Measurements from ENCODE around the gene DPM2. TPM values are rescaled to one million over a fixed set of nuclear protein-coding genes. Genes with fewer than 3 reads are reported as not detected.

DPM2 gene, protein sequence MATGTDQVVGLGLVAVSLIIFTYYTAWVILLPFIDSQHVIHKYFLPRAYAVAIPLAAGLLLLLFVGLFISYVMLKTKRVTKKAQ
- total RNA-seq (2012; rRNA removed) (10.8 TPM in 2 replicates), polyA plus RNA-seq (2012; rRNA removed) (60.6 and 60.9 TPM in 2 replicates), Bru-seq, nascent RNA (percentile 76 among the genes with signal in this experiment), BruChase-seq, experiment 1, labeled RNA remaining after a 6-hour chase (percentile 75 among the genes with signal in this experiment), BruChase-seq, experiment 2, labeled RNA remaining after a 2-hour chase (percentile 80 among the genes with signal in this experiment)
- 40.8 and 52.3 TPM in 2 replicates for polyA plus RNA-seq (2012; cell fraction: cytosol; rRNA removed)
- polyA plus RNA-seq (2012; cell fraction: nucleus; rRNA removed; ENCODE audit: low replicate concordance) = 40.3 and 50.7 TPM in 2 replicates
- long read RNA-seq, transcript DPM2-203 (3 exons, 928 nt) = minor isoform, 16 of 71 reads
- long read RNA-seq, transcript DPM2-205 (3 exons, 1,662 nt) = minor isoform, 13 of 71 reads
- long read RNA-seq, transcript DPM2-201 (4 exons, 1,542 nt) = major isoform, 33 of 71 reads
- long read RNA-seq, partial matches to known transcripts = 6 of 71 reads
- long read RNA-seq, other reads (novel, unspliced or antisense) = 3 of 71 reads

DNA sequence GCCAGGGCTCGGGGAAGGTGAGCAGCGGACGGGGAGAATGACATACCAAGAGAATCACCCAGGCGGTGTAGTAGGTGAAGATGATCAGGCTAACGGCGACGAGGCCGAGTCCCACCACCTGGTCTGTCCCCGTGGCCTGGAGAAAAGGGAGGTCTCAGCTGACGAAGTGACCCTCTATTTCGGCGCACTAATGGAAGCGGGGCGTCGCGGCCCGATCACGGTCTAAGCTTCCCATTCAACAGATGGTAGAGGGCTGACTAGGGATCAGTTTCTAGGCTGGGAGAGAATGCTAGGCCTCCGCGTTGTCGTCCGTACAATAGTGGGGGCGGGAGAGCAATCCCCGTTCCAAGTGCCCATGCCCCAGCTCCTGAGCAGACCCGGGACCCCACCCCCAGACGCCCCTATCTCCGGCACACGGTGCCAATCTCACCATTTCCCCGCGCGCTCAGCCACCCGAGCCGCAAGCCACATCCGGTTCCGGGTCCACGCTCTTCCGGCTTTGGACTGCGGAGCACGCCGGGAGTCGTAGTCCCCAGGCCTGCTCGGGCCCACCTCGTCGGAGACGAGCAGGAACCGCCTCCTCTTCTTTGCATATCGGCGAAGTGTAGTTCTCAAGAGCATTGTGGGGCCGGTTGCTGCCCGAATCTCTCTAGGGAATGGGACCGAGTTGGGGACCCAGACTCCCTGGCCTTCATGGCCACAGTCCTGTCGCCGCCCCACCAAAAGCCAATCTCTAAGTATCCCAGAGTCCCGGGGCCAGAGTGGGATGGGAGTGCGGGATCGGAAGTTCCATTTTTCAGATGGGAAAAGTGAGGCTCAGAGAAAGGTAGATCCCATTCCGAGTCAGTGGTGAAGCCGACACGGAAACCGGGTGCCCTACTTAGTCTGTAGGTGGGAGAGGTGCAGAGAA, at the start of gene DPM2:
Gene DPM2 (minus strand): TSS at position 467 of the 910 bp plus-strand sequence. CDS start 34 bp downstream, at position 433.
- H2AFZ ChIP-seq (replicated peaks; ENCODE audit: low read length, poor library complexity) = peak within 1 kb of the TSS; percentile 96
- peak within 1 kb of the TSS; percentile 93 for H3K4me2 ChIP-seq (ENCODE audit: low read depth, low read length)
- ChIA-PET CTCF (interaction anchor here (0.9 to 1.4 kb wide), 2 partner anchors 18 to 180 kb away, joined by 3 to 4 read pairs; no protein-coding TSS in a partner anchor), POLR2A (ENCODE audit: unreplicated experiment) (no interaction called here)
- peak; percentile 92 for ATAC-seq (ENCODE audit: low read depth)
- H3K18ac ChIP-seq (ENCODE audit: low read depth, low read length) = peak within 1 kb of the TSS; percentile 25; the same call in 1 of the 2 replicates
- peaks cover 18% of the 10 kb centered on the region for H3K4me1 ChIP-seq (ENCODE audit: control insufficient read depth, insufficient read depth, low read length)
- 1% methylated on average over 23 of the region's 60 CpGs; no CpG with 5 or more reads in 1 of the 2 experiments for WGBS, 2 experiments (ENCODE audit: extremely low coverage in 2 of 2, insufficient read length in 1 of 2)
- H2AK5ac ChIP-seq (ENCODE audit: low read depth, low read length) = peak within 1 kb of the TSS; percentile 98
- peak within 1 kb of the TSS; percentile 97 for H3K23ac ChIP-seq (ENCODE audit: low read depth, low read length)
- dilution Hi-C loops (cut with HindIII; ENCODE audit: low sequenced_read_pairs, unreplicated experiment) (no loop called here), intact Hi-C loops (cut with micrococcal nuclease) (no loop called here), in situ Hi-C loops (cut with MboI; ENCODE audit: low sequenced_read_pairs) (loop anchor here (5.0 kb wide), 1 partner anchor 160 kb away; no protein-coding TSS in a partner anchor)
- H3K14ac ChIP-seq (replicated peaks; ENCODE audit: low read depth, low read length) = peak within 1 kb of the TSS; percentile 93
- H3K4me3 ChIP-seq (ENCODE audit: insufficient read depth, low read depth, low read length) = peak within 1 kb of the TSS; percentile 71
- 0 out of 2 replicates have a peak within 1 kb of the TSS, but pooled peaks have one; percentile 16 for H2BK20ac ChIP-seq (ENCODE audit: low read depth, low read length)
- H3K9me1 ChIP-seq (ENCODE audit: insufficient read depth, low read length) = peaks cover 32% of the 10 kb centered on the region
- DNase-seq = peak; percentile 81
- peak within 1 kb of the TSS; percentile 50 for H2BK5ac ChIP-seq (ENCODE audit: low read depth, low read length, poor library complexity, severe bottlenecking)
- peaks cover 16 to 45% of the 10 kb centered on the region in 2 experiments; a peak in 3 of 4 replicates for H3K79me1 ChIP-seq (ENCODE audit: low read depth in 1 of 2, low read length in 2 of 2)
- H4K5ac ChIP-seq (ENCODE audit: low read depth, low read length) = peak within 1 kb of the TSS; percentile 74
- peak within 1 kb of the TSS; percentile 83 for H3K4ac ChIP-seq (ENCODE audit: low read depth, low read length)
- peaks cover 16% of the 10 kb centered on the region for H3K36me3 ChIP-seq (ENCODE audit: control insufficient read depth, insufficient read depth, low read length)
- H2BK15ac ChIP-seq (ENCODE audit: low read depth, low read length) = peak within 1 kb of the TSS; percentile 13; the same call in 1 of the 3 replicates
- TSS peak; percentile 38 for BruUV-seq (replicated peaks)
- peak within 1 kb of the TSS; percentile 90 to 94 for H4K8ac ChIP-seq (ENCODE audit: low read depth in 2 of 2, low read length in 2 of 2)
- H3K56ac ChIP-seq (ENCODE audit: extremely low read depth, insufficient read depth, low read length) = peak within 1 kb of the TSS; percentile 66
- peak within 1 kb of the TSS; percentile 68 for H3K27ac ChIP-seq (ENCODE audit: insufficient read depth, low read length)
- peak within 1 kb of the TSS; percentile 72 for H4K91ac ChIP-seq (ENCODE audit: insufficient read depth, low read depth, low read length)
- no peaks in the 10 kb centered on the region for H3K9me3 ChIP-seq (ENCODE audit: control insufficient read depth, insufficient read depth, low read length)
- no peaks in the 10 kb centered on the region for H3K27me3 ChIP-seq (ENCODE audit: control insufficient read depth, insufficient read depth, low read length)
- H4K20me1 ChIP-seq (ENCODE audit: insufficient read depth, low read length) = peaks cover 22% of the 10 kb centered on the region
- H2AK9ac ChIP-seq (replicated peaks; ENCODE audit: low read depth, low read length, poor library complexity) = peak within 1 kb of the TSS; percentile 99
- TF ChIP-seq CEBPB (IDR thresholded peaks at IDR 0.05; ENCODE audit: low read depth, low read length) = no peak
- peak; percentile 68; the same call in 1 of the 2 replicates for TF ChIP-seq POLR2A (IDR thresholded peaks at IDR 0.05; ENCODE audit: low read depth, low read length)
- peak; percentile 64; the same call in 1 of the 2 replicates for TF ChIP-seq MXI1 (IDR thresholded peaks at IDR 0.05; ENCODE audit: borderline replicate concordance, low read depth, low read length)
- peak within 1 kb of the TSS; percentile 85 for H3K9ac ChIP-seq (ENCODE audit: low read depth, low read length)
- peak within 1 kb of the TSS; percentile 38; the same call in 1 of the 2 replicates for H2BK120ac ChIP-seq (ENCODE audit: low read depth, low read length)

Data from IMR-90 (cell line).